SIG-M5 treated with dmso at 0.1 percent for 504 hours (cell line): ENCODE results near the gene FGF19.

ENCODE experiments used
- DNase-seq: peaks from one replicate; lab custom pipeline; 2025; ENCODE audit not compliant: unreplicated experiment; lab: John Stamatoyannopoulos, UW

FGF19 gene

DNA sequence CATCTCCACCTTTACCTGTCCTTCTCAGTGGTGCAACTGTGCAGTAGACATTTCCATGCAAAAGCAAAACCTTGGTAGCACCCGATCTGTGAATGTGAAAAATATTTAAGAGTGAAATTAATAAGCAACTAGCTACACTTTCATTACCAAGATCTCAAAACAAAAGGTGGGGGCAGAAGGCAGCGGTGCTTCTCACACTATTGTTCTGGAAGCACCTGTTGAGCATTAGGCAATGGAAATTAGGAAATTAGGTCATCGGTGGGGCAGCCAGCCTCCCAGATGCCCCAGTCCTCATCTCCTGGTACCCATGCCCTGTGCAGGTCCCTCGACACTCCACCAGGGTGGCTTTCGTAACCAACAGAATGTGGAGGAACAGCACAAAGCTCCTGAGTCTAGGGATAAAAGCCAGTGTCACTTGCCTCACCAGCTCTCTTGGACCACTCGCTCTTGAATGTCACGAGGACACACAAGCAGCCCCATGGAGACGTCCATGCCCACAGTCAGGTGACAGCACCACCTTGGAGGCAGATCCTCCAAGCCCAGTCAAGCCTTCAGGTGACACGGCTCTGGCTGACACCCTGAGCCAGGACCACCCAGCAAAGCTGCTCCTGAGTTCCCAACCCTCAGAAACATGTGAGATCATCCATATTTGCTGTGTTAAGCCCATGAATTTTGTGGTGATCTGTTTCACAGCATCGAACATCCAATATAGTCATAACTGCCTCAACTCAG is 31.9 kb downstream of the FGF19 start:
- DNase-seq, result no peak

DNA sequence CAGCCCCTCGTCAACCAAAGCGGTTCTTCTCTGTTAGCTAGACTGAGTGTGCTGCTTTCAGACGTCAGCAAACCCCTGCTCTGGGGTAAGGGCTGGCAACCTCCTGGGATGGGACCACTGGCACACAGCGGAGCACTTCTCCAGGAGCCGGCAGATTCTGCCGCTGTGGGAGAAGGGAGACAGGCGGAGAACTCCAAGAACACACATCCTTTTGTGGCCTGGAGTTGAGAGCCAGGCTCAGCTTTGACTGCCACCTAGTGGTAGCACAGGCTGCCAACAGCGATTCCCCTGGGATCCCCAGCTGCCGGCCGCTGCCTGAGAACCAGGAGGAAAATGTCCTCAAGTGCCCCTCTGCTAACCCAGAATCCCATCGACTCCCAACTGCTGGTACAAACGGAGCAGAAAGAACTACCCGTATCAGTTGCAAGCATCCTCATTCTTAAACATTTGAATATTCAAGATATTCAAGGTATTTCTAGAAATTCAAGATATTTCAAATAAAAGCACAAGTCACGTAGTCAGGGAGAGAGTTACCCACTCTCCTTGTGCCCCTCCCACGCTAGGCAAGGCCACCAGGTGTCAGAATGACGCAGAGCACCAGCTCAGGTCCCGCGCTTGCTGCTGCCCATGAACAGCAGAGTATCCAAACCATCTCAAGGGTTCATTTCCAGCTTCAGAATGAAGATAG is 33.5 kb downstream of the FGF19 start:
- peak; percentile 55 for DNase-seq

DNA sequence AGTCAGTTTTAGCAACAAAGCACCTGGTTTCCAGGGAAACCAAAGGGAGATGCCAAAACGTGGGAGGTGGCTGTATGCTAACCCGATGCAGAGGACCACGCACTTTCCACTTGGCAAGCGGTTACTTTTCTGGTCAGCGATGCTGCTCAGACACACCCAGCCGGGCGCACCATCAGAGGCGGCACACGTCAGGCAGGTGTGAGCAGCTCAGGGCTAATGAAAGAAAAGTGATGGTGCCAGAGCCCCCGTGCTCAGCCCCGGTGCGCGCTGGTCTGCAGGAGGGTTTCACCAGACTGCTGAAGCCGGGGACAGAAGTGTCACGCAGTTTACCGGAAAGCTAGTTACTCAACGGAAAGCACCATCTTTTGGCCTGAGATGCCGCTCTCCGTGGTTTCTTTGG is 34.3 kb downstream of the FGF19 start:
- no peak for DNase-seq

DNA sequence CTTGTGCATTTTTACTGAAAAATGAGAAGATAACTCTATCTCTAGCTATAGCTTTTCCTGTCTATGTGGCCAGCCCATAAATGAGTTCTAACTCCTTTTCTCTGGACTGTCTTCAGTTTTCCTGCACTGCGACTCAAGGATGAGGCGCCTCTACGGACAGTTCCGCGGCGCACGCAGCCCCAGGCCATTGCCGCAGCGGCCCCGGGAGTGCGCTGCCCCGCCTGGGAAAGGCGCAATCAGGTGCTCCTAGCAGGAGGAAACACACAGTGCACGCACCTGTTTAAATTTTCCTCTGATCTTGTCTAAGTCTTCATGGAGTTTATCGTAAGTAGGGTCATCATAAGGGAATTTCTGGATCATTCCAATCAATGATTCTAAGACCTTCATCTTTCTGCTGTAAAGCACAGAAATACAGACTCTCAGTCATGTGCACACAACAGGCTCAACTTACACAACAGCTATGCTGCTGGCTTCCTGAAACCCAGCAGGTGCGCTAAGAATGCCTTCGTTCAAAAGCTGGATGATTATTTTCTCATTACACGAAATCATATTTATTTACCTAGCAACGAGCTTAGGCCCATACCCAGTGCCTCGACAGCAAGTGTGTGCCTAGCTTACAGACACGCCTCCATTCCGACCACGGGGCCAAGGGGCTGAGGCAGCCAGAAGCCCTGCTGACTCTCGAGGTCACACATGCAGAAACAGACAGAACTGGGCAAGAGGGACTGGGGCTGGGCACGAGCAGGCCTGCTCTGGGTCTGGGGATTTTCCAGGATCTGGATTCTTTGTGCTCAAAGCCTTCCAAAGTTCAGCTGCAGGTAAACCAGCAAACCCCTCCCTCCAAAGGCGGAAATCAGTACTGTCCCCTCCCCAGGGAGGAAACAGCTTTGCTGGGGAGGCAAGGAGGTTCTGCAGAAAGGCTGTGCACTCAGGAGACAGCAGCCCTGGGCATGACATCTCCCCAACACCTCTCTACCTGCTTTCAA is 35.9 kb downstream of the FGF19 start:
- DNase-seq, result no peak

DNA sequence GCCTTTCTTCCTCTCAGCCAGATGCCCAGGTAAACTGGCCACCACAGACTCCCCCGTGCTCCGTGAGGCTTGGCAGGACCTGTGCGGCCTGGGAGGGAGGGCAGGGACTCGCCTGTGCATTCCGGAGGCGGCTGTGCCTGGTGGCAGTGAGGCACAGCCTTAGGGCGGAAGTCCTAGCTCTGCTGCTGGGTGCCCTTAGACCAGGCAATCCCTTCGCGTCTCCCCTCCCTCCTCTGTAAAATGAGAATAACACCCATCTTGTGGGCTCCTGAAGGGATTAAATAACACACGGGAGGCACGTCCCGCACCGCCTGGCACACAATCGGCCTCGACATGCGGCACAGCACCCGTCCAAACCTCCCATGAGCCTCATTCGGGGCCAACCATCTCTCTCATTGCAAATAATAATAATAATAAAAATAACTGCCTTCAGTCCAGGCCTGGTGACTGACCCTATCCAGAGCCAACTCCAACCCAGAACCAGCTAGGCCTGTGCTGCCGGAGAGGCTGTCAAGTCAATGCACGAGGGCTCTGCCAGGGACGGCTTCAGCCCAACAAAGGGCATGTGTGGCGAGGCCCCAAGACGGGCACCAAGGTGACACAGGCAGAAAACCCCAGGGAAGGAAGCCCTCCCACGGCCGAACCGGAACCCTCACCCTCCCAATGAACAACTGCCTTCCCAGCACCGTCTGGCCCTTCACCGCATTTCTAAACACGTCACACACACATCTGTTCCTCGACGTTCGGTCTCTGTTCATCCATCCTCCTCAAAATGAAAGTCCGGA is 36.9 kb downstream of the FGF19 start:
- DNase-seq, result no peak

DNA sequence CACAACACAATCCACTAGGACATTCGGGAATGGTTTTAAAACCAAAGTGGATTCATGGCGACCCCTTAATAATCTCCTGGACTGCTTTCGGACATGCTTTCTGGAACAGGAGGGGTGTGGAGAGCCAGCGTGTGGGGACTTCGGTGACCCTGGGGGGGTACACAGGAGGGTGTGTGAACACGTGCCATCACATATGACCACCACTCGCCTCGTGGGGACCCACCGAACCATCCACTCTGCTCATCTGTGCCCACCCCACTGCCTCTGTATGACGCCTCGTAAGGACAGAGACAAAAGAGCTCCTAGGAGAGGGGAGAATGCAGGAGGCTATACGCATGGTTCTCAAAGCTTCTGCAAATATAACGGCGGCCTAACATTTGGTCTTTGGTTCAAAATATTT is 37.6 kb downstream of the FGF19 start:
- no peak for DNase-seq

DNA sequence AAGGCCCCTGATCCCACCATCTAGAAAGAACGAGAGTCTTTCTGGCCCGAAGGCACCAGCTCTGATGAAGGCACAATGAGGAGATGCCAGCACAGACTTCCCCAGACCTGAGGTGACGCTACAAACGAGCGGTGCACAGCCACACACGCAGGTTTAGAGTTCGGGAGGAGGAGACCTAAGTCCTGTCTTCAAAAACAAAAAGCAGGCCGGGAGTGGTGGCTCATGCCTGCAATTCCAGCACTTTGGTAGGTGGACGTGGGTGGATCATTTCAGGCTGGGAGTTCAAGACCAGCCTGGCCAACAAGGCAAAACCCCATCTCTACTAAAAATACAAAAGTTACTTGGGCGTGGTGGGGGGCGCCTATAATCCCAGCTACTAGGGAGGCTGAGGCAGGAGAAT is 38.2 kb downstream of the FGF19 start:
- no peak for DNase-seq

DNA sequence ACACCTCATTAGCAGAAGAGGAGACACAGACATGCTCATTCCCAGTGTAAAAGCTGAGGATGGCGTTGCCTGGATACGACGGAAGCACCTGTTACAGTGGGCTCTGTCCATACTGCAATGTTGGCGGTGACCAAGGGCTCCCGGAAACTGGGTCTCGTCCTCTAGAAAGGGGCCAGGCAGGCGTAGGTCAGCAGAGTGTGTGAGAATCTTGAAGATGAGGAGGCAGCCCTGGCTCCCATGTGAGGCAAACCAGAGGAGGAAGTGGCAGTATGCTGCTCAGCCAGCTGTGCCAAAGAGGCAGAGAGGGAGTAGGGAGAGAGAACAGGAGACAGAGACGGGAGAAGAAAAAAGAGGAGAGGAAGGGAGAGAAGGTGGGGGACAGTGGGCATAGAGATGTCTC is 38.9 kb downstream of the FGF19 start:
- DNase-seq, result no peak

DNA sequence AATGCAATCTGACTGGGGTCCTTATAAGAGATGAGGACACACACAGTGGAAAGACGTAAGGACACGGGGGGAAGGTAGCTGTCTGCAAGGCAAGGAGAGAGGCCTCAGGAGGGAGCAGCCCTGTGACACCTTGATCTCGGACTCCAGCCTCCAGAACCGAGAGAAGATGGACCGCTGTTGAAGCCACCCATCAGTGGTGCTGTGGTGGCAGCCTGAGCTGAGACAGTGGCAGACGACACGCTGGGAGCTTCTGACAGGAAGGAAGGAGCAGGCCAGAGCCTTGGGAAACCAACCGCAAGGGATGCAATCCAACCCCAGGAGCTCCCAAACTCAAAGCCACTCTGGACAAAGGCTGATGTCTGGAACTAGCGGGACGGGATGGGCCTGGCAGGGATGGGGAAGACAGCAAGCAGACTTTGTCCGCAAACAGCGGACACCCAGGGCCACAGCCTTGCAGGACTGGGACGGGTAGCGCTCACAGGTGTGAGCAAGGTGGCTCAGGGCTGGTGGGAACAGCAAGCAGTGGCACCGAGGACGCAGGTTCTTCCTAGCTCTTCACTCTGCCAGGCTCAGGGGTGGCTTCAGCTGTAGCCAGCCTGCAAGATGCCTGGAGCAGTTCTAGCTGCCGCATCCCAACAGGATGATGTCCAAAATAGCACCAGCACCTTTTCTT is 39.6 kb downstream of the FGF19 start:
- DNase-seq, result no peak

DNA sequence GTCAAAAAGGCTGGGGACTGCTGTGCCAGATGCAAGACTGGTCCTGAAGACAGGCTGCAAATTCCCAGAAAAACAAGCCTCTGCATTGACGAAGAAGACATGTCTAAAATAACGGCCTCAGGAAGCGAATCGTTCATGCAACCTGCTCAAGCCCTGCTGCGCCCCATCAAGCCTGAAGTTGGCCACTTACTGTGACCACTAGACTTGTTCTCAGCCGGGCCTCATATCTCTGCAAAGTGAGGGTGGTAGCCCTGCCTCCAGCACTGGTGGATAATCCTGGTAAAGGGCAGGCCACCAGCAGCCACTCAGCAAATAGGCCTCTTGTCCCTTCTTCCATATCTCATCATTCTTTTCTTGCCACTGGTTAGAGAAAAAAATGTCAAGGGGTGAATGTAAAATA is 40.5 kb downstream of the FGF19 start:
- DNase-seq, result no peak

DNA sequence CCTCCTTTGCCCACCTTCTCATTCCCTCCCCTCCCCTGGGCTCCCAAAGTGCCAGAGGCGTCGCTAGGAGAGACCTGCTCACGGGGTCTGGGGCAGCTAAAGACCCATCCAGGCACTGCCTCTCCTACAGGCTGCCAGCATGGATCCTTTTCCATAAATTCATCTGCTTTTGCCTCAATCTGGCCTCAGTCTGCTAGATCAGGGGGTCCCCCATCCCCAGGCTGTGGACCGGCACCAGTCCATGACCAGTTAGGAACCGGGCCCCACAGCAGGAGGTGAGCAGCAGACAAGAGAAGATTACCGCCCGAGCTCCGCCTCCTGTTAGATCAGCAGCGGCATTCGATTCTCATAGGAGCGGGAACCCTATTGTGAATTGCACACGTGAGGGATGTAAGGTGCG is 41.0 kb downstream of the FGF19 start:
- DNase-seq, result no peak

DNA sequence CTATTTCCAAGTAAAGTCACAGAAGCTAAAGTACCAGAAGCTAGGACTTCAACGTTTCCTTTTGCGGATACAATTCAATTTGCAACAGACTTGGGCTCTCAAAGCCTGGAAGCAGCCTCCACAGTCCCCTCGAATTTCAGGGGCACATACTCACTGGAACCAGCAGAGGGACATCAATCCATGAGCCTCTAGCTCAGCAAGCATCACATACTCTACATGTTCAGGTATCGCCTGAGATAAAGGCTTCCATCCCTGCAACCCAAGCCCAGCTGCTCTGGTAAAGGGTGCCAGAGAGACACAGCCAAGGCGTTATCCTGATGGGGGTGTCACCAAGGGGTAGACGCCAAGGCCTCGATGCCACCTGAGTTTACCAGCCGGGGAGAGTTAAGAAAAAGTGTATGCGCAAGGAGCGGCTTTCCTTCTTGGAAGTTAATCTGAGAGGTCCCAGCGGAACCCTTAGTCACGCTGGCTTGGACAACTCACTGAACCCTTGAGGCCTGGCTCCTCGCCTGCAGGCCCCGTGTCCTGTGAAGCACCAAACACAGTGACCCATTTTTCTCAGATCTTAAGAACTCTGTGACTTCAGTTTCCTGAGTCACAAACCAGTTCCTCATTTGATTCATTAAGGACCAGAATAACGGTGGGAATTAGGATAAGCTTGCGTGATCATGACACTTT is 41.7 kb downstream of the FGF19 start:
- no peak for DNase-seq

DNA sequence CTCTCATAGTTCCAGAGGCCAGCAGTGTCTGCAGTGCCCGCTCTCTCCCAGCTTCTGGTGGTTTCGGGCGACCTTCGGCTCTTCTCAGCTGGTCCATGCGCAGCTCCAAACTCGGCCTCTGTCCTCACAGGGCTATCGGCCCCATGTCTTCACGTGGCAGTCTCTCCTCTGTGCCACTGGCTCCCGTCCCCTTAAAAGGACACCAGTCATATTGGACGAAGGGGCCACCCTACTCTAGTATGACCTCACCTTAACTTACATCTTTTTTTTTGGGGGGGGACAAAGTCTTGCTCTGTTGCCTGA is 42.5 kb downstream of the FGF19 start:
- DNase-seq, result no peak

DNA sequence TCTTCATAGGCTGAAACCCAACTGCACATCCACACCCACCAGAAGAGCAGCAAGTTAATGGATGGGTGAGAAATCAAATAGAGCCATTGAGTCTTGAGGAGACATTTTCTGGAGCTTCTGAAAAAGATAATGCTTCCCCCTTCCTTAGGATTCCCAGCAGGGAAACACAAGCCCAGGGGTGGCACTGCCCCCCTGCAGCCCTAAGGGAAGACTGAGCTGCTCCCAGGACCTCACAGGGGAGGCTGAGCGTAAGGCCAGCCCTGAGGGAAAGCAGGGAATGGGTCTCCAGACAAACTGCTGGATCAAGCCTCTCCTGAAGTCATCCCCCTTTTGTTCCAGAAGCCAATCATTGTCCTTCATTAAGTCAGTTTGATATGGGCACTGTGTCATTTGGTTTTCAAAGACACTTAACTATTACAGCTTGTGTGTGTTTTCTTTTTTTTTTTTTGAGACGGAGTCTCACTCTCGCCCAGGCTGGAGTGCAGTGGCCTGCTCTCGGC is 43.8 kb downstream of the FGF19 start:
- no peak for DNase-seq

DNA sequence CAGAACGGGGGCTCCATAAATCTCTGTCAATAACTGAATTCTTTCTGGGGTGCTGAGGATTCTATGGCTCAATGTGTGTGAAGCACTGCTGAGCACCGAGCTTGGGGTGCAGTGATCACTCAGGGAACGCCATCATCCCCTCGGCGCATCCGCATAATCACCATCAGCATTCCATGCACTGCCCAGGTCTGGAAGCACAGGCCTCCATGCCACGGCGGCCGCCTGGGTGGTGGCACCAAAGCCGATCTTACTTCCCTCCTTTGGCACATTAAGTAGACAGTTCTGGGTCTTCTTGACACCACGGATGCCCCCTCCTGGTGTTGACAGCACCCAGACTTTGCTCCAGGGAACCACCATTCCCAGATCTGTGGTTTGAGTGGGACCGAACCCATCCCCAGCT is 44.2 kb downstream of the FGF19 start:
- no peak for DNase-seq

DNA sequence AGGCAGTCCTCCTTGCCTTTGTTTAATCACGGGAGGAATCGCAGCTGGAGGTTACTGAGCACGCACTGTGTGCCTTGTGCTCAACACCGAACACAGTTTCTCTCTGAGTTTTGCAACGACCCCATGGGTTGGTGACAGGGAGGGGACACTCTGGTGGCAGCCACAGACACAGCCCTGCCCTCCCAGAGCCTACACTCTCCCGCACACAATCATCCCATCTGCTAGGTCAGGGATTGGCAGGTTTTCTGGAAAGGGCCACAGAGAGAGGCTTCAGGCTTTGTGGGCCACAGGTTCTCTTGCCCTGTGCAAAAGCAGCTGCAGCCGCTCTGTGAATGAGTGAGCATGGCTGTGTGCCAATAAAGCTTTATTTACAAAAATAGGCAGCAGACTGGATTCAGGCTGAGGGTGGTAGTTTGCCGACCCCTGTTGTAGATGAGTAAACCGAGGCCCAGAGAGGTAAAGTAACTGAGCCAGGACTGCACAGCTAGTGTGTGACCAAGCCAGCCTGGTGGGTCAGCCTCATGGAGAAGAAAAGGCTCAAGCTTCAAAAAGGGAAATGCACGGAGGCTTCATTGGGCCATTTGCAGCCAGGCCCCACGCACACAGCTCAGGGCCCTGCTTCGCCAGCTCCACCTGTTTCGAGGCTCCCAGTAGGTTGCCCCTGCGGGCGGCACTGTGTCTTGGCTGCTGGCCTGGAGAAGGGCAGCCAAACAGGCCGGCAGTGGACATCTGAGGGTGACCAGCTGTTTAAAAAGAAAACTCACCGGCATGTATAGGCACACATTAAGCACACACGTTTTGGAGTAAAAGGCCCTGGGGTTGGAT is 45.0 kb downstream of the FGF19 start:
- DNase-seq, result no peak

DNA sequence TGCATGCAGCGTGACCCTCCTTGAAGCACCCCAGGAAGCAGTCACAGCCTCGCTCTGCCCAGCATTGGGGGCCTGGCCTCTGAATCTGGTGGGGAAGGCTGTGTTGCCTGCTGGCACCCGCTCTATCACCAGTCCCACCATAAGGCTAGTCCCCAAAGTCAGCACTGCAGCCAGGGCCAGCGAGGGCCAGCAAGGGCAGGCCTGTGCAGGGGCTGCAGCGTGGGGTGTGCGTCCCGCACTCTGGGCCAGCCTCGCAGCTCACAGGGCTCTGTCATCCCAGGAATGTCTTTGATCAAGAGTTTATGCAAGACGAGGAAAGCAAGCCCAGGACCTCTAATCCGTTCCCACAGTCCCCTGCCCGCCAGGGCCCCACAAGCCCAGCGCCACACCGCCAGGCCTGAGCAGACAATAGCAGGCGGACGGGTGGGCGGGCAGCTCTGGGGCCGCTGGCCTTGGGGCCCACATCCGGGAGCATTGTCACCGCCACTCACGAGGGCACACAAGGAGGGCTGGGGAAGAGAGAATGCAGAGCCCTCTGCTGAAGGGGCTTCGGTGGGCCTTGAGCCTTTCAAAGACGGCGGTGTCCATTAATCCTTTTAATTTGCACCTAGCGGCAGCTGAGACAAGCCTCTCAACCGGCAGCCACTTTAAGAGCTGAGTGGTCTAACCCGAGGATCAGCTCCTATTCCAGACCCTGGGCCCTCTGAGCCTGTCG is 45.8 kb downstream of the FGF19 start:
- no peak for DNase-seq

DNA sequence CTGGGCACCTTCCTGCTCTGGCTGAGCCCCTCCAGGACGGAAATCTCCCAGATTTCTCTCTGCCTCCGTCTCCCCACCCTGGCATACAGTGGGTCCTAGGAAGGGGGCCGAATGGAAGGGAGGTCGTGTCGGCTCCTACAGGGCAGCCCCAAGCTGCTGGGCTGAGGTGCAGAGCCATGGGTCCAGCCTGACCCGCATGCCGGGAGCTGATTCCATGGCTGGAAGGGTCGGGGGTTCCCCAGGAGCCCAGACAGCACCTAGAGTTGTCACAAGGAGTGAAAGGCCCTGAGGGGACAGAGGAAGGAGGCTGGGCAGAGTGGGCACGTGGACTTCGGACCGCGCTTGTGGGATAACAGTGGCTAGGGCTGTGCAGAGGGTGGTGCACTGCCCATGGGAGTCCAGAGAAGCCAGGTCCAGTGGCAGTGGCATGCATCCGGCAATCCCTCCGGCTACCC is 46.3 kb downstream of the FGF19 start:
- DNase-seq, result no peak
